GM12865 (cell line): ENCODE data around the gene CCDC54.

ENCODE experiments used
- DNase-seq: peaks from one replicate; pipeline ENCODE4 v3.0.0; 2010; ENCODE audit warnings: low read depth
- H3K4me3 ChIP-seq: 2 replicates; pipeline ENCODE4 v1.5.1; 2011; ENCODE audit warnings: mild to moderate bottlenecking, low read depth, low read length, control low read depth
- TF ChIP-seq, protein P1 (sequence below): IDR thresholded peaks from 2 replicates; pipeline ENCODE4 v1.5.1; 2011; ENCODE audit warnings: low read length, control low read depth, low read depth, inconsistent platforms; ENCODE audit not compliant: insufficient read depth; ENCODE audit errors: missing control alignments

CCDC54 gene

GRCh38 chr3:107425033-107425432 is 47.8 kb downstream of the CCDC54 start:
- TF ChIP-seq, protein P1, sequence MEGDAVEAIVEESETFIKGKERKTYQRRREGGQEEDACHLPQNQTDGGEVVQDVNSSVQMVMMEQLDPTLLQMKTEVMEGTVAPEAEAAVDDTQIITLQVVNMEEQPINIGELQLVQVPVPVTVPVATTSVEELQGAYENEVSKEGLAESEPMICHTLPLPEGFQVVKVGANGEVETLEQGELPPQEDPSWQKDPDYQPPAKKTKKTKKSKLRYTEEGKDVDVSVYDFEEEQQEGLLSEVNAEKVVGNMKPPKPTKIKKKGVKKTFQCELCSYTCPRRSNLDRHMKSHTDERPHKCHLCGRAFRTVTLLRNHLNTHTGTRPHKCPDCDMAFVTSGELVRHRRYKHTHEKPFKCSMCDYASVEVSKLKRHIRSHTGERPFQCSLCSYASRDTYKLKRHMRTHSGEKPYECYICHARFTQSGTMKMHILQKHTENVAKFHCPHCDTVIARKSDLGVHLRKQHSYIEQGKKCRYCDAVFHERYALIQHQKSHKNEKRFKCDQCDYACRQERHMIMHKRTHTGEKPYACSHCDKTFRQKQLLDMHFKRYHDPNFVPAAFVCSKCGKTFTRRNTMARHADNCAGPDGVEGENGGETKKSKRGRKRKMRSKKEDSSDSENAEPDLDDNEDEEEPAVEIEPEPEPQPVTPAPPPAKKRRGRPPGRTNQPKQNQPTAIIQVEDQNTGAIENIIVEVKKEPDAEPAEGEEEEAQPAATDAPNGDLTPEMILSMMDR: no peak
- DNase-seq: no peak
- H3K4me3 ChIP-seq: no peak overlapping the region

GRCh38 chr3:107426223-107426622 is 49.0 kb downstream of the CCDC54 start:
- TF ChIP-seq, protein P1: no peak
- no peak overlapping the region for H3K4me3 ChIP-seq
- no peak for DNase-seq
